ENCODE measurements around the gene AQP3. TPM values are rescaled to one million over a fixed set of nuclear protein-coding genes. Genes with fewer than 3 reads are reported as not detected.
"Not testable (repeated sequence)": the region's sequence is repeated elsewhere in the genome, so short reads cannot be mapped to it uniquely, and the experiment has no call there.

Gene AQP3
- total RNA-seq, 1 experiment from 2014 or later = 2.6 TPM

DNA sequence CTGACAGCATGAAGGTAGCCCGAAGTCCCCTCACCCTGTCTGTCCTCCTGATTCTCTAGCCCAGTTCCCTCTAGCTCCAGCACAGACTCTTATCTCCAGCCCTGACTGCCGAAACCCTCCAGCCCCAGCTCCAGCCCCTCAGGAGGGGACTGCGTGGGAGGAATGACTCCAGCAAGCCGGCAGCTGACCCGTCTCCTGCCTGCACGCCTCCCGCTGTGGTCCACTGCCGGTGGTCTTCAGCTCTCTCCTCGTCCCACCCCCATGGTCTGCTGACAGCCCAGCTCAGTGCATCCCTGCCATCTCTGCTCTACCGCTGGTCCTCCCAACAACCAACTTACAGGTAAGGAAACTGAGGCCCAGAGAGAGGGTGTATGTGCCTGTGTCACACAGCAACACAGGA lies 45.6 kb downstream of the AQP3 start:
- not testable (repeated sequence) for H3K36me3 ChIP-seq (replicated peaks; ENCODE audit: control insufficient read depth, insufficient read depth, low read length); H3K27me3 ChIP-seq (ENCODE audit: control insufficient read depth, insufficient read depth, low read length); DNase-seq

DNA sequence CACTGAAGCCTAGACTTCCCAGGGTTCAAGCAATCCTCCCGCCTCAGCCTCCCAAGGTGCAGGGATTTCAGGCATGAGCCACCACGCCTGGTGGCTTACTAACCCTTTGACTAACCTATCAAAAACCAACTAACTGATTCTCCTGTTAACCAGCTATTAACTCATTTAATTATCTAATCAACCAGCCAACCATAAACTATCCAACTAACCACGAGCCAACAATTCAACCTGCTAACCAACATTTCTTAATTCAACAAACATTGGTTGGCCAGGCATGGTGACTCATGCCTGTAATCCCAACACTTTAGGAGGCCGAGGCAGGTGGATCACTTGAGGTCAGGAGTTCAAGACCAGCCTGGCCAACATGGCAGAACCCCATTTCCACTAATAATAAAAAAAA lies 48.3 kb downstream of the AQP3 start:
- H3K4me3 ChIP-seq (ENCODE audit: insufficient read depth, low read depth, low read length); H3K36me3 ChIP-seq (replicated peaks; ENCODE audit: control insufficient read depth, insufficient read depth, low read length); H3K27me3 ChIP-seq (ENCODE audit: control insufficient read depth, insufficient read depth, low read length); DNase-seq: not testable (repeated sequence)

More for the DNA sequence above, 45.6 kb downstream of the AQP3 start:
- not testable (repeated sequence) for H3K4me3 ChIP-seq (ENCODE audit: insufficient read depth, low read depth, low read length)

DNA sequence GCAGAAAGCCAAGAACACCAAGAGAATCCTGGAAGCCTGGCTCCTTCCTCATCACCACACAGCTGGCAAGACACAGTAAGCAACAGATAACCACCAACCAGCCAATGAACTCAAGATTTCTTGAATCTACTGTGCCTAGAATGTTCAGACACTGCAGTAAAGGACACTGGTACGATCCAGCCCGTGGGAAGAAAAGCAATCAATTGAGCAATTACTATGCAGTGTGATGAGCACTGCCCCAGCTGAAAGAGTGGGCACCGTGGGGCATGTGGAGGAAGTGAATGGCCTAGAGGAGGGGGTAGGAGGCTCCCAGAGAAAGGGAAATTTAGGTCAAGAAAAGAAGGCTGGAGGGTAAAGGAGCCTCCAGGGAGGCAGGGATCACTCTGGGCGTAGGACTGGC lies 49.6 kb downstream of the AQP3 start:
- H3K36me3 ChIP-seq (replicated peaks; ENCODE audit: control insufficient read depth, insufficient read depth, low read length); H3K4me3 ChIP-seq (ENCODE audit: insufficient read depth, low read depth, low read length); DNase-seq; H3K27me3 ChIP-seq (ENCODE audit: control insufficient read depth, insufficient read depth, low read length): not testable (repeated sequence)

DNA sequence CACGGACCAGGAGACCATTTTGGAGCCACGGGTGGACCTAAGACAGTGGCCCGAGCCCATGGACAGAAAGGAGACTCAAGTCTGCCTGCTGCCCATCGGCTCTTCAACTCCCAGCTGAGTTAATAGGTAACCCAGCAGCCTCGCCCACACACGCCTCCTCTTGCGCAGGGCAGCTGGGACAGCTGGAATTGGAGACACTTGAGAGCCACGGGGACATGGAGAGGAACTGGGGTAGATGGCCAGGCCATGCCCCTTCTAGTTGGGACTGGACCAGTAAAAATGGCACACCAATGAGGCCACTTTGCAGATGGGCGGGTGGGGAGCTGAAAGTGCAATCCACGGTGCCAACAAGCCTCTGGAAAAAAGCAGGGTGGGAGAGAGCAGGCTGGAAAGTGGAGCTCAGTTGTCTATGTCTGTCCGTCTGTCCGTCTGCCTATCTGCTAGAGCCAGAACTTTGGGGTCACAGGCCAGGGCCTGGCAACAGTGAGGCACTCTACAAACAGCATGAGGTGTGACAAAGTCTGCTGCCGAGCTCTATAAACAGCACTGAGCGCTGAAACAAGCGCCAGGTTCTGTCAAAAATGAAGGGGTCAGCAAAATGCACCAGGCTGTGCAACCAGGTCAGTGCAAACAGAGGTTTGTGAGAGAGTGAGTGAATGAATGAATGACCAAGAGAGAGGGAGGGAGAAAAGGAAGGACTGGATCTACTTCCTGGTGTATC lies 52.1 kb downstream of the AQP3 start:
- H3K4me3 ChIP-seq (ENCODE audit: insufficient read depth, low read depth, low read length); DNase-seq; H3K36me3 ChIP-seq (replicated peaks; ENCODE audit: control insufficient read depth, insufficient read depth, low read length); H3K27me3 ChIP-seq (ENCODE audit: control insufficient read depth, insufficient read depth, low read length): not testable (repeated sequence)

DNA sequence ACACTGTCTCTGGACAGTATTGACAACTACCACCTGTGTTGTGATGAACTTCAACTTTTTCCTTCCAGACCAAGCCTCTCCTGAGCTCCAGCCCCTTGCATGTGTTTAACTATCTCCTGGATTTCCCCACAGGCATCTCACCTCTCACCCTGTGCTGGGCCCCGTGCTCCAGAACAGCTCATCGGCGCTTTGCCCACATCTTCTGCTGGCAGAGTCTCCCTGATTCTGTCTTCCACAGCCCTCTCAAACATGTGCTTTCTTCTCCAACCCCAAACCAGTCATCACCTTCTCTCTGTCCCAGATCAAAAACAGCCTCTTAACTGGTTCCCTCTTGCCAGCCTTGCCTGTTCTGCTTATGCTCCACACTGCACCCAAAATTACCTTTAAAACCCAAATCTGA lies 53.4 kb downstream of the AQP3 start:
- H3K4me3 ChIP-seq (ENCODE audit: insufficient read depth, low read depth, low read length); H3K36me3 ChIP-seq (replicated peaks; ENCODE audit: control insufficient read depth, insufficient read depth, low read length); DNase-seq; H3K27me3 ChIP-seq (ENCODE audit: control insufficient read depth, insufficient read depth, low read length): not testable (repeated sequence)

DNA sequence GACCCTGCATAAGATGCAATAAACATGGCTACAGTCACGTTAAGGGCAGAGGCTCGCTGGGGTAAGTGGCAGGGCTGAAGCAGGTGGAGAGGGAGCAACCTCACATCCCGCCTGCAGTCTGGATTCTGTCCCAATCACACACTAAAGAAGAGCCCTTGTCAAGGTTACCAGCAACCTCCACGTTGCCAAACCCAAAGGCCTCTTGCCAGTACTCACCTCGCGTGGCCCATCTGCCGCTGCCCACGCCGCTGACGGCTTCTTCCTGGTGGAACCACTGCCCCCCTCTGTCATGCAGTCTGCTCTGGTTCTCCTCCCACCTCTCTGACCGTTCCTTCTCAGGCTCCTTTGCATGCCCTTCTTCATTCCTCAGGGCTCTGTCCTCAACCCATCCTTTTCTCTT lies 53.8 kb downstream of the AQP3 start:
- Histone ChIP-seq H3K4me3 (ENCODE audit: insufficient read depth, low read depth, low read length) (no peak overlapping the region), H3K27me3 (ENCODE audit: control insufficient read depth, insufficient read depth, low read length) (no peaks in the 10 kb centered on the region), H3K36me3 (replicated peaks; ENCODE audit: control insufficient read depth, insufficient read depth, low read length) (no peaks in the 10 kb centered on the region)
- DNase-seq = no peak

DNA sequence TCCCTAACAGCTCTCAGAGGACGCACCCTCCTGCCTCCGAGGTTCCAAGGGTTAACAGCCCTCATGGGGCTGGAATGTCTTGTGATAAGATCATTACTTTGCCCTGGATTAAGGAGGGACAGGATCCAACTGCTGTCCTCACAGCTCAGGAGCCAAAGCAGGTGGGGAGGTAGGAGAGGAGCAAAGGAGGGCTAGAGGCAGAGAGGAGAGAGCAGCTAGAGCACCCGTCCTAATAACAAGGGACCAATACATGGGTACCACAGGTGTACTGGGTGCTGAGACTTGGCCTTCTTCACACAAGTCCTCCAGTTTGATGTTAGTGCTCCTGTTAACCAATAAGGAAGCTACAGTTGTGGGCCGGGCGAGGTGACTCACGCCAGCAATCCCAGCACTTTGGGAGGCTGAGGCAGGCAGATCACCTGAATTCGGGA lies 54.8 kb downstream of the AQP3 start:
- DNase-seq; H3K36me3 ChIP-seq (replicated peaks; ENCODE audit: control insufficient read depth, insufficient read depth, low read length); H3K27me3 ChIP-seq (ENCODE audit: control insufficient read depth, insufficient read depth, low read length); H3K4me3 ChIP-seq (ENCODE audit: insufficient read depth, low read depth, low read length): not testable (repeated sequence)

Other genes starting within 250 kb of the AQP3 start
- not detected in 2 replicates for gene SPINK4, start 207.4 kb downstream of the AQP3 start, total RNA-seq (2014; rRNA removed; shearing (Covaris generic))
- 27.8 and 28.7 TPM in 2 replicates for gene BAG1, start 182.9 kb downstream of the AQP3 start, total RNA-seq (2014; rRNA removed; shearing (Covaris generic))
- gene CHMP5, start 182.5 kb downstream of the AQP3 start, total RNA-seq (2014; rRNA removed; shearing (Covaris generic)) = 44.6 and 60.0 TPM in 2 replicates
- 14.0 and 21.9 TPM in 2 replicates for gene NFX1, start 157.1 kb downstream of the AQP3 start, total RNA-seq (2014; rRNA removed; shearing (Covaris generic))
- gene AQP7, start 45.0 kb downstream of the AQP3 start, total RNA-seq (2014; rRNA removed; shearing (Covaris generic)) = not detected in 2 replicates
- 53.9 and 59.7 TPM in 2 replicates for gene NOL6, start 26.3 kb upstream of the AQP3 start, total RNA-seq (2014; rRNA removed; shearing (Covaris generic))
- 4.9 and 14.4 TPM in 2 replicates for gene ANKRD18B, start 76.7 kb upstream of the AQP3 start, total RNA-seq (2014; rRNA removed; shearing (Covaris generic))

All from H7 (cell line).